HG02623 (cell line): ENCODE measurements around the gene SPEM2.
"Not testable (repeated sequence)": the region's sequence is repeated elsewhere in the genome, so short reads cannot be mapped to it uniquely, and the experiment has no call there.

Source experiments
- ATAC-seq: cut with Tn5 transposase; IDR thresholded peaks from one replicate; pipeline ENCODE4 v1.9.1; 2021; ENCODE audit warnings: moderate library complexity; ENCODE audit not compliant: unreplicated experiment

SPEM2 gene

GRCh38 chr17:7468804-7469389, 43.5 kb downstream of the SPEM2 start:
- no peak for ATAC-seq

GRCh38 chr17:7469843-7470242, 44.4 kb downstream of the SPEM2 start:
- ATAC-seq = not testable (repeated sequence)

GRCh38 chr17:7470457-7470973, 45.1 kb downstream of the SPEM2 start:
- not testable (repeated sequence) for ATAC-seq

GRCh38 chr17:7471729-7472128, 46.3 kb downstream of the SPEM2 start:
- ATAC-seq = no peak

- ATAC-seq = not testable (repeated sequence)
Measured at GRCh38 chr17:7474767-7475166, 49.4 kb downstream of the SPEM2 start.

- ATAC-seq = no peak
Measured at GRCh38 chr17:7475764-7476422, 50.5 kb downstream of the SPEM2 start.

- no peak for ATAC-seq
Measured at GRCh38 chr17:7476494-7476893, 51.1 kb downstream of the SPEM2 start.

GRCh38 chr17:7476951-7477350, 51.5 kb downstream of the SPEM2 start:
- ATAC-seq = no peak
